Brain microvascular endothelial cell (primary cell): ENCODE results near the gene ABHD12.

Experiments used
- DNase-seq: peaks from one replicate; pipeline ENCODE4 v3.0.0-alpha.2; 2020
- H3K27ac ChIP-seq: fragments of 250-450 bp; sonication (Bioruptor Pico); 2 replicates; pipeline ENCODE4 v1.5.1; 2020; ENCODE audit warnings: mild to moderate bottlenecking, moderate library complexity
- H3K27me3 ChIP-seq: fragments of 250-450 bp; sonication (Bioruptor Pico); replicated peaks from 2 replicates; pipeline ENCODE4 v1.5.1; 2020; ENCODE audit warnings: mild to moderate bottlenecking
- H3K36me3 ChIP-seq: fragments of 250-450 bp; sonication (Bioruptor Pico); replicated peaks from 2 replicates; pipeline ENCODE4 v1.5.1; 2020; ENCODE audit warnings: mild to moderate bottlenecking
- H3K4me3 ChIP-seq: 2 replicates; pipeline ENCODE4 v1.5.1; 2011; ENCODE audit warnings: low read depth, mild to moderate bottlenecking, control low read depth, low read length, moderate library complexity
- in situ Hi-C: cut with HindIII; loops from 2 replicates; pipeline ENCODE4 v1.10.0; 2017; ENCODE audit warnings: low sequenced_read_pairs, low pct_ligation_motif_present
- TF ChIP-seq, protein P1 (sequence below): IDR thresholded peaks from 2 replicates; pipeline ENCODE4 v1.5.1; 2011; ENCODE audit warnings: low read depth, mild to moderate bottlenecking, moderate library complexity, low read length, control low read depth, inconsistent platforms; ENCODE audit errors: missing control alignments

The ABHD12 gene

DNA sequence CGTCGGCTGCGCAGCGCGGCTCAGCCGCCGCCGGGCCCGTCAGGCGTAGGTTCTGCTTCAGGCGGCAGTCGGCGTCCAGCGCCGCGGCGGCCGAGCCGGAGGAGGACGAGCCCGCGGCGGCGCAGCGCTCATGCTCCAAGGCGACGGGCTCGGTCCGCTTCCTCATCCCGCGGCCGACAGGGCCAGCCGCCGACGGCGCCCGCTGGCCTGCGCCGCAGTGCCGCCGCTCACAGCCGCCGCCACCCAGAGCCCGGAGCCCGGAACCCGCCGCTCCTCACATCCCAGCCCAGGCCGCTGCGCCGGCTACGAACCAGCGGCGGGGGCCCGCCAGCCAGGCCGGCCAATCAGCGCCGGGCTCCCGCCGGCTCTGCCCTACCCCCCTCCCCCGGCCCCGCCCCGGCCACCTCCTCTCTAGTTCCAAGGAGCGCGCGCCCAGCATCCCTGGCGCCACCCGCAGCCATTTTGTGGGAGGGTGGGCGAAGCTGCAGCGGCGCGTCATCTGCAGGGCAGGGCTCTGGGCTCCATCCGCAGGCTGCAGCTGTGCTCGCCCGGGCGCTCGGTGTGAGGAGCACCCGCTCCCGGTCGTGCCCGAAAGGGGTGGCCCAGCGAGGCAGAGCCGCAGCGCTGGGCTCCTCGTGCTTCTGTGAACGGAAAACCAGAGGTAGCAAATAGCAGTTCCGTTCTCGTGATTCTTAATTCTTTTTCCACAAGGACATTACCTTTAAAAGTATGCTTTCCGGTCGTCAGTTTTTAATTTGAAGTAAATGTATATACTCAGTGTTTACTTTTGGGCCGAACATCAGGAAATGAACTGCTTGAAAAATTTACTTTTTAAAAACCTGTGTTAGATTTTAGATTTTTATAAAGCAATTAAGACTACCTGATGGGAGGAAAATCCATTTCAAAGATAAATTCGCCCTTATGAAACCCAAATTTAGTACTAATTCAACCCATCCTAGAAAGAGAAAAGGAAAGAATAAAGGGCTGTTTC is at the start of gene ABHD12:
Gene ABHD12 (minus strand): TSS at position 298 of the 991 bp plus-strand sequence. CDS start 132 bp downstream, at position 166.
- H3K27ac ChIP-seq: peak within 1 kb of the TSS; percentile 88
- TF ChIP-seq, protein P1, sequence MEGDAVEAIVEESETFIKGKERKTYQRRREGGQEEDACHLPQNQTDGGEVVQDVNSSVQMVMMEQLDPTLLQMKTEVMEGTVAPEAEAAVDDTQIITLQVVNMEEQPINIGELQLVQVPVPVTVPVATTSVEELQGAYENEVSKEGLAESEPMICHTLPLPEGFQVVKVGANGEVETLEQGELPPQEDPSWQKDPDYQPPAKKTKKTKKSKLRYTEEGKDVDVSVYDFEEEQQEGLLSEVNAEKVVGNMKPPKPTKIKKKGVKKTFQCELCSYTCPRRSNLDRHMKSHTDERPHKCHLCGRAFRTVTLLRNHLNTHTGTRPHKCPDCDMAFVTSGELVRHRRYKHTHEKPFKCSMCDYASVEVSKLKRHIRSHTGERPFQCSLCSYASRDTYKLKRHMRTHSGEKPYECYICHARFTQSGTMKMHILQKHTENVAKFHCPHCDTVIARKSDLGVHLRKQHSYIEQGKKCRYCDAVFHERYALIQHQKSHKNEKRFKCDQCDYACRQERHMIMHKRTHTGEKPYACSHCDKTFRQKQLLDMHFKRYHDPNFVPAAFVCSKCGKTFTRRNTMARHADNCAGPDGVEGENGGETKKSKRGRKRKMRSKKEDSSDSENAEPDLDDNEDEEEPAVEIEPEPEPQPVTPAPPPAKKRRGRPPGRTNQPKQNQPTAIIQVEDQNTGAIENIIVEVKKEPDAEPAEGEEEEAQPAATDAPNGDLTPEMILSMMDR: no peak
- no peaks in the 10 kb centered on the region for H3K36me3 ChIP-seq
- in situ Hi-C loops: no loop called here
- no peaks in the 10 kb centered on the region for H3K27me3 ChIP-seq
- H3K4me3 ChIP-seq: peak within 1 kb of the TSS; percentile 82
- peak; percentile 94 for DNase-seq

DNA sequence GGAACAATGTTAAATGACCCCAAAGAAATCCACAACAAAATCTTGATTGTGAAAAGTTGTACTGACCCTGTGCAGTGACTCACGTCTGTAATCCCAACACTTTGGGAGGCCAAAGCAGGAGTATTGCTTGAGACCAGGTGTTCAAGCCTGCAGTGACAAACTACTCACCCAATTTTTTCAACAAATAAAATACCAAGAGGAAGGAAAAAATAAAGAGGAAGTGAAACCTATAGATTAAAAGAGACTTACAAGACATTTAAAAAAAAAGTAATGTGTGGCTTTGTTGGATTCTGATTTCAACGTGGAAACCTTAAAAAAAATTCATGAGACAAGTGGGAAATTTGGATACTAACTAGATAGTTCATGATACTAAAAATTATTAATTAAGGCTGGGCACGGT is 48.7 kb upstream of the ABHD12 start:
- H3K36me3 ChIP-seq: no peaks in the 10 kb centered on the region
- no peak overlapping the region for H3K4me3 ChIP-seq
- in situ Hi-C loops: no loop called here
- TF ChIP-seq, protein P1: no peak
- H3K27me3 ChIP-seq: no peaks in the 10 kb centered on the region
- no peak overlapping the region for H3K27ac ChIP-seq
- DNase-seq: no peak

DNA sequence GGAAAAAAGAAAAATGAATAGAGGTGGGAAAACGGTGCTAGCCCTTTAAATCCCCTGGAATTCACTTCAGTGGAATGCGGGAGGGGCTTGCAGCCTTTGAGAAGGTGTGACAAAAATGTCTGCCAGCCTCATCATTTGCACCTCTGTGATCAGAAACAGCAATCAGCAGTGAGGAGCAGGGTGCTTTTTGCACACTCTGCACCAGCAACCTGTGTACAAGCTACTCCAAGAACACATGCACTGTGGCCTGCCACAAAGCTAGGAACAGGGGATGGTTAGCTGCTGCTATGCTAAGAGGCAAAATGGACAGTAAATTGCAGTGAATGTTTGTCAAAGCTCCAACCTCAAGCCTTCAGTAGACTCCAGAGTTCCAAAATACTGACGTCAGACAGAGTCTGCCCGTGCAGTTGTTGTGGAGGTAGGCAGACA is 46.5 kb upstream of the ABHD12 start:
- no peaks in the 10 kb centered on the region for H3K27me3 ChIP-seq
- no peak for DNase-seq
- in situ Hi-C loops: no loop called here
- H3K27ac ChIP-seq: no peak overlapping the region
- TF ChIP-seq, protein P1: no peak
- no peaks in the 10 kb centered on the region for H3K36me3 ChIP-seq
- H3K4me3 ChIP-seq: no peak overlapping the region

DNA sequence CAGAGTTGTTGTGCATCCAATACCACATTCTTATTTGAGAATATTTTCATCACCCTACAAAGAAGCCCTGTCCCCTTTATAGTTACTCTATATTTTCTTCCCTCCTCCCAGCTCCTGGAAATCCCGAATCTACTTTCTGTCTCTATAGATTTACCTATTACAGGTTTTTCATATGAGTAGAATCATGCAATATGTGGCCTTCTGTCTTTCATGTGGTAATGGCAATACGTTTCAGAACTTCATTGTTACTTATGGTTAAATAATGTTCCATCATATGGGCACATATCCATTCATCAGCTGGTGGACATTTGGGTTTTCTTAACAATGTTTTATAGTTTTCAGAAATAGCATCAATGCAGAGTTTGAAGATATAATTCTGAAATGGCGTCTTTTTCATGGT is 33.9 kb upstream of the ABHD12 start:
- in situ Hi-C loops: no loop called here
- H3K27ac ChIP-seq: no peak overlapping the region
- no peak for DNase-seq
- no peaks in the 10 kb centered on the region for H3K27me3 ChIP-seq
- TF ChIP-seq, protein P1: no peak
- H3K36me3 ChIP-seq: no peaks in the 10 kb centered on the region
- no peak overlapping the region for H3K4me3 ChIP-seq

DNA sequence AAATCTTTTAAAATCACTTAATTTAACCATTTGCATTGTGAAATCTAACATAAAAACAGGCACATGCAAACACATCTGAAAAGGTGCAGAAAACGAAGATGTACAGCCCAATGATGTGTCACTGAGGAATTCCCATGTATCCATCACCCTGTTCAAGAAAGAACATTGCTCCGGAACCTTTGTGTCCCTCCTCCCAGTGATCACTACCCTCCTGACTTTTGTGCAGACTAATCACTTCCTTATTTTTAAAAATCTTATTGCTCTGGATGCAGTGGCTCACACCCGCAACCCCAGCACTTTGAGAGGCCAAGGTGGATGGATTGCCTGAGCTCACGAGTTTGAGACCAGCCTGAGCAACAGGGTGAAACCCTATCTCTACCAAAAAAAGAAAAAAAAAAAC is 31.4 kb upstream of the ABHD12 start:
- H3K36me3 ChIP-seq: no peaks in the 10 kb centered on the region
- no peaks in the 10 kb centered on the region for H3K27me3 ChIP-seq
- DNase-seq: no peak
- H3K27ac ChIP-seq: no peak overlapping the region
- TF ChIP-seq, protein P1: no peak
- H3K4me3 ChIP-seq: no peak overlapping the region
- in situ Hi-C loops: no loop called here
